ENCODE results near the gene CDH7.
A peak's percentile ranks its signal among the peaks of the same experiment; 100 is the strongest.

Gene CDH7

GRCh38 chr18:65924904-65925303, 174.1 kb downstream of the CDH7 start:
- no peak for FAIRE-seq

- FAIRE-seq = no peak
These were observed 184.1 kb downstream of the CDH7 start for GRCh38 chr18:65934874-65935273.

- FAIRE-seq = no peak
These were observed 185.9 kb downstream of the CDH7 start for GRCh38 chr18:65936678-65937077.

- FAIRE-seq = no peak
These were observed 186.4 kb downstream of the CDH7 start for GRCh38 chr18:65937180-65937579.

GRCh38 chr18:65938592-65939372, 188.0 kb downstream of the CDH7 start:
- peak; percentile 89 for FAIRE-seq
